Left lung (tissue), 10 donors: ENCODE data around the gene KSR2. TPM values are rescaled to one million over a fixed set of nuclear protein-coding genes. Genes with fewer than 3 reads are reported as not detected.
"Not testable (repeated sequence)": the region's sequence is repeated elsewhere in the genome, so short reads cannot be mapped to it uniquely, and the experiment has no call there.

ENCODE experiments used
- ATAC-seq: fragments of 200-7000 bp; cut with Tn5 transposase; one replicate; pipeline ENCODE4 v1.9.1; 2020; ENCODE audit warnings: moderate library complexity
- DNase-seq, 4 donors: peaks; one replicate each; pipeline ENCODE4 v3.0.0-alpha.2; 2013 to 2020
- H3K27ac ChIP-seq, 2 donors: fragments of 200-600 bp; sonication (generic) in 1 of 2; one replicate each; pipeline versions ENCODE4 v1.5.0 to v1.8.0; 2020 to 2021
- H3K27me3 ChIP-seq, 2 donors: fragments of 200-600 bp; sonication (generic) in 1 of 2; one replicate each; pipeline versions ENCODE4 v1.5.0 to v1.8.0; 2020 to 2021
- H3K36me3 ChIP-seq, 2 donors: fragments of 200-600 bp; sonication (generic) in 1 of 2; one replicate each; pipeline versions ENCODE4 v1.5.0 to v1.8.0; 2020 to 2021
- H3K4me1 ChIP-seq, 2 donors: fragments of 200-600 bp; one replicate each; pipeline ENCODE4 v1.8.0; 2021
- H3K4me3 ChIP-seq, 2 donors: fragments of 200-600 bp; sonication (generic) in 1 of 2; one replicate each; pipeline versions ENCODE4 v1.5.0 to v1.8.0; 2020 to 2021; ENCODE audit warnings: mild to moderate bottlenecking in 1 of 2
- H3K9me3 ChIP-seq, 2 donors: fragments of 200-600 bp; sonication (generic) in 1 of 2; one replicate each; pipeline versions ENCODE4 v1.5.0 to v1.8.0; 2020 to 2021
- intact Hi-C, 2 donors: fragments of 100-400 bp; cut with DNase I; formaldehyde crosslinking; loops; one replicate each; pipeline versions ENCODE4 v1.11.2 to v1.14.2; 2022
- polyA plus RNA-seq, 6 donors: library from polyadenylated mRNA; unstranded; fragments of 120-200 nt; gene quantifications; one replicate each; pipeline ENCODE4 v1.2.1, GENCODE V29; 2013; ENCODE audit not compliant: insufficient read length in 6 of 6
- total RNA-seq, 2 donors: library from RNA; stranded (reverse); fragmentation: NEBNext Ultra II Directional; extraction: Animal tissue kit (Norgen Biotek cat#: 25700); gene quantifications; one replicate each; pipeline ENCODE4 v1.2.1, GENCODE V29; 2021
- TF ChIP-seq, protein P1 (sequence below), 2 donors: fragments of 200-600 bp; sonication (generic) in 1 of 2; IDR thresholded peaks; one replicate each; pipeline versions ENCODE4 v1.5.0 to v1.8.0; 2021; ENCODE audit warnings: antibody characterized with exemption in 2 of 2
- donor health status: DM: no; HTN: yes; CAD: no.
- donor health status: DM: no; HTN: no; CAD: no.

Gene KSR2
- total and polyA plus RNA-seq, 8 donors = 0.28 to 1.4 (median 0.41) TPM

DNA sequence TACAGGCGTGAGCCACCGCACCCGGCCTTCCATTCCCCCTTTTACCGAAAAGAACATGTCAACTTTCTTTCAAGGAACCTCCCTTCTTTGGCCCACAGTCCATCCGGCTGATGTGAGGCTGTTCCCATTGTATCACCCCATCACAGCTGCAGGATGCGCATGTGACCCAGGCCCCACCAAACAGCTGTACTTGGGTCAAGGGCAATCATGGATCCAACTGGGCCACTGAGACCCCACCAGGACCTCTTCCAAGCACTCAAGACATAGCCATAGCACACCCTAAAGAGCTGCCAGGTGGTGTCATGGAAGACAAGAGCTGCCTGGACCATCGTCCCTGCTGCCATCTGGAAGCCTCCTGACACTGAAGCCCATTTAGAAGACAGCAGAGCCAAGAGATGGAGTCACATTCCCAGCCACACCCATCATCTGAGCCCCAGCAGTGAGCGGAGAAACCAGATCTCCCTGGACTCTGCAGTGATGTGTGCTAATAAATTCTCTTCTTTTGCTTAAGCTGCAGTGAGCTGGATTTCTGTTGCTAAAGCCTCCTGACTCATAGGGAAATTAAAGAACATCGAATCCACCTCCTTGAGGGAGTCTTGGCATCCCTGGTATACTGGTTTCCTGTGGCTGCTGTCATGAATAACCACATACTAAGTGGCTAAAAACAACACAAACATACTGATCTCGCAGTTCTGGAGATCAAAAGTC, 105.6 kb downstream of the KSR2 start:
- no peak overlapping the region for H3K27ac ChIP-seq
- TF ChIP-seq, protein P1, sequence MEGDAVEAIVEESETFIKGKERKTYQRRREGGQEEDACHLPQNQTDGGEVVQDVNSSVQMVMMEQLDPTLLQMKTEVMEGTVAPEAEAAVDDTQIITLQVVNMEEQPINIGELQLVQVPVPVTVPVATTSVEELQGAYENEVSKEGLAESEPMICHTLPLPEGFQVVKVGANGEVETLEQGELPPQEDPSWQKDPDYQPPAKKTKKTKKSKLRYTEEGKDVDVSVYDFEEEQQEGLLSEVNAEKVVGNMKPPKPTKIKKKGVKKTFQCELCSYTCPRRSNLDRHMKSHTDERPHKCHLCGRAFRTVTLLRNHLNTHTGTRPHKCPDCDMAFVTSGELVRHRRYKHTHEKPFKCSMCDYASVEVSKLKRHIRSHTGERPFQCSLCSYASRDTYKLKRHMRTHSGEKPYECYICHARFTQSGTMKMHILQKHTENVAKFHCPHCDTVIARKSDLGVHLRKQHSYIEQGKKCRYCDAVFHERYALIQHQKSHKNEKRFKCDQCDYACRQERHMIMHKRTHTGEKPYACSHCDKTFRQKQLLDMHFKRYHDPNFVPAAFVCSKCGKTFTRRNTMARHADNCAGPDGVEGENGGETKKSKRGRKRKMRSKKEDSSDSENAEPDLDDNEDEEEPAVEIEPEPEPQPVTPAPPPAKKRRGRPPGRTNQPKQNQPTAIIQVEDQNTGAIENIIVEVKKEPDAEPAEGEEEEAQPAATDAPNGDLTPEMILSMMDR (IDR thresholded peaks at IDR 0.05) = no peak
- no peaks in the 10 kb centered on the region for H3K4me1 ChIP-seq
- no peak for ATAC-seq
- H3K27me3 ChIP-seq = peaks cover 0 to 14% of the 10 kb centered on the region in 2 donors
- no peak overlapping the region for H3K4me3 ChIP-seq
- no peaks in the 10 kb centered on the region for H3K9me3 ChIP-seq
- no peaks in the 10 kb centered on the region for H3K36me3 ChIP-seq
- intact Hi-C loops = no loop called here
- DNase-seq = no peak

DNA sequence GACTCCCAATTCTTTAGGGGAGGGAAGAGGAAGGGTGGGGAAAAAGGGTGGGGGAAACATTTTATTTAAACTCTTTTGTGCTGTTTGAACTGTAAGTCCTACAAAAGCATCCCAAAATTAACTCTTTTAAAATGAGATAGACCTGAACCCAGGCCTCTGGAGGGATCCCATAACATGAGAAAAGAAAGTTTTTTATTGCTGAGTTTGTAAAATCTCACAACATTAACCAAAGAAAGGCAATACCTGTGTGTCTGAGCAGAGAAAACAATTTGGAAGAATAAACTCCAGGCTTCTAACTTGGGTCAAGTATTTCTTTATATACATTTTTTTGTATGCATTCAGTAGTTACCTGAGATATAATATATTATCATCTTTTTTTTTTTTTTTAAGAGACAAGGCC, 107.1 kb downstream of the KSR2 start:
- Histone ChIP-seq H3K9me3 (no peaks in the 10 kb centered on the region), H3K4me3 (no peak overlapping the region), H3K27me3 (peaks cover 0 to 14% of the 10 kb centered on the region in 2 donors), H3K36me3 (no peaks in the 10 kb centered on the region), H3K4me1 (no peaks in the 10 kb centered on the region), H3K27ac (no peak overlapping the region)
- intact Hi-C loops = no loop called here
- TF ChIP-seq, protein P1 (IDR thresholded peaks at IDR 0.05) = no peak
- ATAC-seq (no peak), DNase-seq (no peak)

DNA sequence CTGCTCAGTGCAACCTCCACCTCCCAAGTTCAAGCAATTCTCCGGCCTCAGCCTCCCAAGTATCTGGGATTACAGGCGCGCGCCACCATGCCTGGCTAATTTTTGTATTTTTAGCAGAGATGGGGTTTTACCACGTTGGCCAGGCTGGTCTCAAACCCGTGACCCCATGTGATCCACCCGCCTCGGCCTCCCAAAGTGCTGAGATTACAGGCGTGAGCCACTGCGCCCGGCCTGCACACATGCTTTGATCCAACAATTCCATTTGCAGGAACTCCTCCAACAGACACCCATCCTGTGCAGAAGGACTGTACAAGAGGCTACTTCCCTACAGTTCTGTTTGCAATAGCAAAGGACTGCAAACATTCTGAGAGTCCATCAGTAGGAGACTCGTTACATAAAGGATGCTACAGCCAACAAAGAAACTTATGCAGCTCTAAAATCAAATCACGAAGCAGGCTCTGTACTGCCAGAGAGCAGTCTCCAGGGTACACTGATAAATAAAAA, 108.0 kb downstream of the KSR2 start:
- H3K27me3 ChIP-seq = peaks cover 0 to 20% of the 10 kb centered on the region in 2 donors
- H3K36me3 ChIP-seq, intact Hi-C loops, H3K27ac ChIP-seq, H3K4me1 ChIP-seq, H3K4me3 ChIP-seq, H3K9me3 ChIP-seq: not testable (repeated sequence)
- DNase-seq (peak in 2 of 4 donors; percentile 39 to 65), ATAC-seq (peak; percentile 88)

DNA sequence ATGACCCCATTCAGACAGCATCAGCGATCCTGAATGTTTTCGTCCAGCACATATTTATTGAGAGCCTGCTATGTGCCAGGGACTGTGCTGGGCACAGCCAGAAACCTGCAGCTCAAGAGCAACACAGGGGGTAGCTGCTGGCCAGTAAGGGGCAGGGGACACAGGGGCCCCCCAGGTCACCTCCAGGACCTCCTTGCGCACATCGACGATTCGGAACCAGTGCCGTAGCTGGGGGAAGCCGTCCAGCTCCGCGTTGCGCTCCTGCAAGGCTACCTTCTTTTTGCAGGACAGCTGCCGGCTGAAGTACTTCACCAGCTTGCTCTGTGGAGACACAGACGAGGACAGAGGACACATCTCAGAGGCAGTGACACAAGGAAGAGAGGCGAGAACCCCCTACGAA, 108.7 kb downstream of the KSR2 start:
- H3K4me1 ChIP-seq = no peaks in the 10 kb centered on the region
- no peak overlapping the region for H3K4me3 ChIP-seq
- no peak overlapping the region for H3K27ac ChIP-seq
- H3K9me3 ChIP-seq = no peaks in the 10 kb centered on the region
- intact Hi-C loops = no loop called here
- H3K27me3 ChIP-seq = peaks cover 0 to 23% of the 10 kb centered on the region in 2 donors
- no peaks in the 10 kb centered on the region for H3K36me3 ChIP-seq
- DNase-seq = peak in 1 of 4 donors; percentile 65
- no peak for ATAC-seq
- TF ChIP-seq, protein P1 (IDR thresholded peaks at IDR 0.05) = no peak

DNA sequence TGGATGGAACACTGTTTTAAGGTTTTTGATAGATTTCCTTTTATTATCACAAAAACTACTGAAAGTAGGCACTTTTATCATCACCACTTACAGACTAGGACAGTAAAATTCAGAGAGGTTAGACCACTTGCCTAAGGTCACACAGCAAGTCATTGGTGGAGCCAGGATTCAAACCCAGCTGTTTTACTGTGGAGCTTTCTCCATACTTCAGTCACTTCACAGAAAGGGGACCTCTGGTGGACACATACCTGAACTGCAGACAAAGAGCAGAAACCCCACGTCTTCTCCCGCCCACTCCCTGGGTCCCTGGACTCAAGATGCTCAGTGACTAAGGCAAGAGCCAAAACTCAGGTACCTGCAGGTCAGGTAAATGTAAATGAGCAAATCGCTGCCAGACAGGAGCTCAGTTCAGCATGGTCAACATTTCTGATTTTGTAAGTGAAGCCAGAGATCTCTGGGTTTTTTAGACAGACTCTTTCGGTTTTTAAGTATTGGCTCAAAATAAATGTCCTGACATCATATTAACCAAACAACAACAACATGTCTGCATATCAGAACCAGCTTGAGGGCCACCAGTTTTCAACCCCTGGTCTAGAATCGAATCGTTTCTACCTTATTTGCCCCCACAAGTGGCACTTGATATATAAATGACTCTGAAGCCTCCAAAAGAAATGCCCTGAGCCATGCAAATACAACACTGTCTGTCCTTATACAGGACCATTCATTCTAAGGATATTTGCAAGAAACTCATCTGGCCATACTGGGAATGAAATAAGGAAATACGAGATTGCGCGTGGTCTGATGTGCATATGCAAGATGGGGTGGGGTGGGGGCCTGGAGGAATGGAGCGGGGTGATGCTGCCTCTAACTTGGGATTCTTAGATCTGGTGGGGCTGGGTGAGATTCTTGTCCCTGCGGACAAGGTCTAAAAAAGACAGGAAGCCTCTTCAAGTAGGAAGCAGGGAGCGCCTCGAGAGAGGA, 110.9 kb downstream of the KSR2 start:
- Histone ChIP-seq H3K4me1 (no peaks in the 10 kb centered on the region), H3K36me3 (no peaks in the 10 kb centered on the region), H3K9me3 (peaks cover 0 to 5% of the 10 kb centered on the region in 2 donors), H3K27me3 (peaks cover 0 to 15% of the 10 kb centered on the region in 2 donors), H3K4me3 (no peak overlapping the region), H3K27ac (no peak overlapping the region)
- intact Hi-C loops = no loop called here
- TF ChIP-seq, protein P1 (IDR thresholded peaks at IDR 0.05) = peak; percentile 66 to 70
- no peak for DNase-seq
- ATAC-seq = peak; percentile 66

DNA sequence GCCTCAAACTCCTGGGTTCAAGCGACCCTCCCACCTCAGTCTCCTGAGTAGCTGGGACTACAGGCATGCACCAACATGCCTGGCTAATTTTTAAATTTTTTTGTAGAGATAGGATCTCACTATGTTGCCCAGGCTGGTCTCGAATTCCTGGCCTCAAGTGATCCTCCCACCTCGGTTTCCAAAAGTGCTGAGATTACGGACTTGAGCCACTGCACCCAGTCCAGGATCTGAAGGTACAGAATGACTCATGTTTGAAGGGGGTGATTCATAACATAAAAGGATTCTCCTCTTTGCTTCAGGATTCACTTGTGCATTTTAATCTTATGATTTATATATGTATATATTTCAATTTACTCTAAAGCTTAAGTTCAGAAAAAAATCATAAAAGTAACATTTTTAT, 111.7 kb downstream of the KSR2 start:
- DNase-seq, H3K4me1 ChIP-seq, H3K36me3 ChIP-seq, intact Hi-C loops, H3K9me3 ChIP-seq, ATAC-seq, H3K4me3 ChIP-seq, H3K27ac ChIP-seq: not testable (repeated sequence)
- peaks cover 0 to 14% of the 10 kb centered on the region in 2 donors for H3K27me3 ChIP-seq
